A549 treated with GW870086 at 1 μM for 4 hours (cell line): ENCODE results near the gene FMO1. TPM values are rescaled to one million over a fixed set of nuclear protein-coding genes. Genes with fewer than 3 reads are reported as not detected.

ENCODE experiments used
- total RNA-seq: library from RNA; stranded (reverse); fragments of 200-300 nt; extraction: Qiagen RNA extraction; gene quantifications from 5 replicates; pipeline ENCODE4 v1.2.3, GENCODE V29; 2022; ENCODE audit warnings: low read depth

FMO1 gene, protein sequence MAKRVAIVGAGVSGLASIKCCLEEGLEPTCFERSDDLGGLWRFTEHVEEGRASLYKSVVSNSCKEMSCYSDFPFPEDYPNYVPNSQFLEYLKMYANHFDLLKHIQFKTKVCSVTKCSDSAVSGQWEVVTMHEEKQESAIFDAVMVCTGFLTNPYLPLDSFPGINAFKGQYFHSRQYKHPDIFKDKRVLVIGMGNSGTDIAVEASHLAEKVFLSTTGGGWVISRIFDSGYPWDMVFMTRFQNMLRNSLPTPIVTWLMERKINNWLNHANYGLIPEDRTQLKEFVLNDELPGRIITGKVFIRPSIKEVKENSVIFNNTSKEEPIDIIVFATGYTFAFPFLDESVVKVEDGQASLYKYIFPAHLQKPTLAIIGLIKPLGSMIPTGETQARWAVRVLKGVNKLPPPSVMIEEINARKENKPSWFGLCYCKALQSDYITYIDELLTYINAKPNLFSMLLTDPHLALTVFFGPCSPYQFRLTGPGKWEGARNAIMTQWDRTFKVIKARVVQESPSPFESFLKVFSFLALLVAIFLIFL
- not detected in 5 replicates for total RNA-seq

DNA sequence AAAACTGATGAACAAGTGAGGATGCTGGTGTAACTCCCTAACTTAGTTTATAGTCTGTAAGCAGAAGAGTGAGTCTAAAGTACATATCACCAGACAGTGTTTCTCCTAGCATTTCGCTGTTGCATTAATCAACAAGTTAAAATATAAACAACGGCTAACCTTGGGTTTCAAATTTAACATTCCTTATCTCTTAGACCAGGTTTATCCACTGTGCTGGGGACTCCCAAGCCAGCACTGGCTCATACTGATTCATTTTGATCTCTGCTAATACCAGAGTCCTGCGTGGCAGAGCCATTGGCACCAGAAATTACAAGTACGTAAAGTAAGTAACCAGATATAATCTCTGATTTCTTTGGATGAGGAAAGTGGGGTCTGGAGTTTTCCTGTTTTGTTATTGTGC lies at the start of gene FMO1:
FMO1 (plus strand) TSS at position 193 of the 400 bp plus-strand sequence. CDS start 9,594 bp downstream, outside the sequence.

DNA sequence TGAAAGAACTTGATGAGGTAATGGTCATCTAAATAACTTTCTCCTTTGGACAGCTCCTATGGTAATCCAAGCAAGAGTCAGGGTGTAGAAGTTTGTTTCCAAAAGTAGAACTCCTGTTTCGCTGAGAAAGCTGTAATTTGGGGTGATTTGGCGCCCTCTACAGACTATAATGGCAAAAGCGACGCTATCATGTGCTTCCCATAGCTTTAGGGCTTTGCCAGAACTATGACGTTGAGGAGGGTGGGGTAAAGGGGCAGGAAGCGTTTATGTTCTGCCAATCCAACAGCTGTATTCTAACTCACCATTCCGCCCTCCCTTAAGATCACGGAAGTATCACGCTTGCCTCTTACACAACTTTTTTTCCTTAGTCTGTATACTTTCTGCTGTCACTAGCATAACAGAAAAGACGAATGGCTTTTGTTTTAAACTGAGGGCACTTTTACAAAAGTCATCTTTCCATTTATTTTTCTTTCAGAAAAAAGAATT lies 65.6 kb downstream of the FMO1 start, which contains the start of gene FMO4:
FMO4 (plus strand) TSS at position 349 of the 486 bp plus-strand sequence. CDS start 5,643 bp downstream, outside the sequence.

Other genes with a start within 250 kb of the FMO1 start
- not detected in 5 replicates for gene FMO3, start 157.6 kb upstream of the FMO1 start, total RNA-seq
- not detected in 5 replicates for gene FMO2, start 63.2 kb upstream of the FMO1 start, total RNA-seq
- 0.33 to 1.1 TPM (median 0.54 TPM) in 5 replicates for gene FMO4, start 65.7 kb downstream of the FMO1 start, total RNA-seq
- gene PRRC2C, start 237.0 kb downstream of the FMO1 start, total RNA-seq: 55.4 to 77.9 TPM (median 74.1 TPM) in 5 replicates